Osteoblast (primary cell): ENCODE results near the gene BPNT1. TPM values are rescaled to one million over a fixed set of nuclear protein-coding genes. Genes with fewer than 3 reads are reported as not detected.

Source experiments
- DNase-seq: peaks from one replicate; pipeline ENCODE4 v3.0.0; 2011; ENCODE audit warnings: low spot score, mixed read lengths; ENCODE audit not compliant: insufficient read length; ENCODE audit errors: missing footprints
- H2AFZ ChIP-seq: 2 replicates; pipeline ENCODE4 v1.6.0; 2011; ENCODE audit warnings: mild to moderate bottlenecking, low read length
- H3K27ac ChIP-seq: 2 replicates; pipeline ENCODE4 v1.5.1; 2011; ENCODE audit warnings: mild to moderate bottlenecking, low read depth, low read length, moderate library complexity
- H3K27me3 ChIP-seq: 2 replicates; pipeline ENCODE4 v1.6.0; 2012; ENCODE audit warnings: mild to moderate bottlenecking, control low read depth, inconsistent platforms, low read length, moderate library complexity; ENCODE audit not compliant: insufficient read depth
- H3K36me3 ChIP-seq: 2 replicates; pipeline ENCODE4 v1.5.1; 2011; ENCODE audit warnings: mild to moderate bottlenecking, low read length, control low read depth, moderate library complexity; ENCODE audit not compliant: insufficient read depth
- H3K4me1 ChIP-seq: 2 replicates; pipeline ENCODE4 v1.5.1; 2011; ENCODE audit warnings: mild to moderate bottlenecking, low read length, control low read depth, moderate library complexity; ENCODE audit not compliant: insufficient read depth
- H3K4me2 ChIP-seq: 2 replicates; pipeline ENCODE4 v1.6.0; 2011; ENCODE audit warnings: mild to moderate bottlenecking, low read length; ENCODE audit not compliant: insufficient read depth
- H3K4me3 ChIP-seq: fragments of 200-600 bp; sonication (generic); 3 replicates; pipeline ENCODE4 v1.5.1; 2012; ENCODE audit warnings: mild to moderate bottlenecking, low read length, inconsistent platforms; ENCODE audit not compliant: insufficient read depth
- H3K79me2 ChIP-seq: 2 replicates; pipeline ENCODE4 v1.6.0; 2012; ENCODE audit warnings: mild to moderate bottlenecking, low read length, control low read depth, inconsistent platforms; ENCODE audit not compliant: insufficient read depth
- H3K9me3 ChIP-seq: 2 replicates; pipeline ENCODE4 v1.5.1; 2011; ENCODE audit warnings: low read depth, low read length, control low read depth
- H4K20me1 ChIP-seq: 2 replicates; pipeline ENCODE4 v1.6.0; 2012; ENCODE audit warnings: mild to moderate bottlenecking, low read length, control low read depth; ENCODE audit not compliant: insufficient read depth
- CTCF ChIP-seq: IDR thresholded peaks from 2 replicates; pipeline ENCODE4 v1.5.1; 2011; ENCODE audit warnings: mild to moderate bottlenecking, low read depth, low read length, moderate library complexity; ENCODE audit errors: extremely low read depth
- total RNA-seq: library from RNA; depleted of rRNA; stranded (reverse); fragments of >200 nt; gene quantifications from 2 replicates; pipeline ENCODE4 v1.2.3, GENCODE V29; 2012

The BPNT1 gene
- total RNA-seq, 1 donor: 18.1 TPM

- no peak overlapping the region for H2AFZ ChIP-seq
- H3K27me3 ChIP-seq: no peaks in the 10 kb centered on the region
- peaks cover 15% of the 10 kb centered on the region for H3K36me3 ChIP-seq
- DNase-seq: no peak
- no peaks in the 10 kb centered on the region for H3K9me3 ChIP-seq
- no peaks in the 10 kb centered on the region for H3K4me1 ChIP-seq
- no peaks in the 10 kb centered on the region for H4K20me1 ChIP-seq
- no peaks in the 10 kb centered on the region for H3K79me2 ChIP-seq
- no peak overlapping the region for H3K27ac ChIP-seq
- no peak overlapping the region for H3K4me3 ChIP-seq
- no peak overlapping the region for H3K4me2 ChIP-seq
- TF ChIP-seq CTCF: no peak
Measured at GRCh38 chr1:220129479-220130210, 40.1 kb upstream of the BPNT1 start.

- Histone ChIP-seq H3K27me3 (no peaks in the 10 kb centered on the region), H4K20me1 (no peaks in the 10 kb centered on the region), H3K4me2 (no peak overlapping the region), H3K4me1 (no peaks in the 10 kb centered on the region), H3K4me3 (no peak overlapping the region), H3K9me3 (no peaks in the 10 kb centered on the region), H3K27ac (no peak overlapping the region), H2AFZ (no peak overlapping the region), H3K36me3 (peaks cover 11% of the 10 kb centered on the region), H3K79me2 (peaks cover 3% of the 10 kb centered on the region)
- TF ChIP-seq CTCF: no peak
- no peak for DNase-seq
Measured at GRCh38 chr1:220127076-220127475, 37.5 kb upstream of the BPNT1 start.

GRCh38 chr1:220124542-220124941 lies 35.0 kb upstream of the BPNT1 start:
- no peaks in the 10 kb centered on the region for H4K20me1 ChIP-seq
- H3K4me1 ChIP-seq: no peaks in the 10 kb centered on the region
- H3K36me3 ChIP-seq: peaks cover 11% of the 10 kb centered on the region
- H3K27ac ChIP-seq: no peak overlapping the region
- no peak overlapping the region for H3K4me3 ChIP-seq
- H2AFZ ChIP-seq: no peak overlapping the region
- H3K9me3 ChIP-seq: no peaks in the 10 kb centered on the region
- DNase-seq: no peak
- peaks cover 3% of the 10 kb centered on the region for H3K79me2 ChIP-seq
- no peak for TF ChIP-seq CTCF
- no peaks in the 10 kb centered on the region for H3K27me3 ChIP-seq
- H3K4me2 ChIP-seq: no peak overlapping the region

- H4K20me1 ChIP-seq: no peaks in the 10 kb centered on the region
- no peak overlapping the region for H2AFZ ChIP-seq
- no peak overlapping the region for H3K27ac ChIP-seq
- no peak overlapping the region for H3K4me2 ChIP-seq
- H3K4me1 ChIP-seq: no peaks in the 10 kb centered on the region
- H3K9me3 ChIP-seq: no peaks in the 10 kb centered on the region
- TF ChIP-seq CTCF: peak; percentile 38
- DNase-seq: no peak
- peaks cover 3% of the 10 kb centered on the region for H3K79me2 ChIP-seq
- no peaks in the 10 kb centered on the region for H3K27me3 ChIP-seq
- no peak overlapping the region for H3K4me3 ChIP-seq
- peaks cover 11% of the 10 kb centered on the region for H3K36me3 ChIP-seq
Measured at GRCh38 chr1:220123889-220124288, 34.3 kb upstream of the BPNT1 start.
